ENCODE data around the gene CLMP.

DNA sequence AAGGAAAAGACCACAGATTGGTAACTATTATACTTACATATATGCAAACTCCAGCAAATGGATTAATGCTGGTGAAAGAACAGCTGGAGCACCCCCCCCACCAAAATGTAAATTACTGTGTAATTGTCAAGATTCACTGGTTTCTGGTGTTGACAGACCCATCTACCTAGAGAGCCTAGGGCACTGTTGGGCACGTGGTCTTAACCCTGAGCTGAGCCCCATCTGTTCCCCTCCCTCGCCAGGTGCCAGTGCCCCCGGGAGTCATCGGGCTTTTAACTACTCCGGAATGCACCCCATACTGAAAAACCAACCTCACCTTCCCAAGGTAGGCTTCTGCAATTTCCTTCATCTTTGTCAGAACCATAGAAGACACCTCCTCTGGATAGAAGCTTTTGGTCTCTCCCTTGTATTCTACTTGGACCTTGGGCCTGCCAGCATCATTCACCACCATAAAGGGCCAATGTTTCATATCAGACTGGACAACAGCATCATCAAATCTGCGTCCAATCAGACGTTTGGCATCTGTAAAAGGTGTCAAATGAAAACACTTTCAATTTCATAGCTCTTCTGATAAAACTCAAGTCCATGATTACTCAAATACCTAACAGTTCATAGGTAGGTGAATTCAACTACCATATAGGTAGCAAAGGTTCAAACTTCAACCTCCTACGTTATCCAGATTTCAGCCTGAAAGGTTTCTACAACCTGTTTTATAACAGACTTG, 134.6 kb downstream of the CLMP start:
- TF ChIP-seq TAF1 (IDR thresholded peaks at IDR 0.05; ENCODE audit: borderline replicate concordance, insufficient read depth, low read length) = no peak
- no peak for TF ChIP-seq SIN3A (IDR thresholded peaks at IDR 0.05; ENCODE audit: borderline replicate concordance, insufficient read depth, low read length)
- TF ChIP-seq REST (IDR thresholded peaks at IDR 0.05; ENCODE audit: insufficient read depth in 1 of 2, low read depth in 2 of 2, low read length in 2 of 2) = no peak
- TF ChIP-seq POLR2AphosphoS5 (IDR thresholded peaks at IDR 0.05; ENCODE audit: low read depth, low read length) = no peak; the same call in 1 of the 2 replicates

Data from PFSK-1 (cell line).